HG02759 (cell line): ENCODE measurements around the gene LCP2.
"Not testable (repeated sequence)": the region's sequence is repeated elsewhere in the genome, so short reads cannot be mapped to it uniquely, and the experiment has no call there.

Experiments
- ATAC-seq: cut with Tn5 transposase; IDR thresholded peaks from one replicate; pipeline ENCODE4 v1.9.1; 2021; ENCODE audit warnings: mild to moderate bottlenecking, moderate library complexity; ENCODE audit not compliant: unreplicated experiment

Gene LCP2

DNA sequence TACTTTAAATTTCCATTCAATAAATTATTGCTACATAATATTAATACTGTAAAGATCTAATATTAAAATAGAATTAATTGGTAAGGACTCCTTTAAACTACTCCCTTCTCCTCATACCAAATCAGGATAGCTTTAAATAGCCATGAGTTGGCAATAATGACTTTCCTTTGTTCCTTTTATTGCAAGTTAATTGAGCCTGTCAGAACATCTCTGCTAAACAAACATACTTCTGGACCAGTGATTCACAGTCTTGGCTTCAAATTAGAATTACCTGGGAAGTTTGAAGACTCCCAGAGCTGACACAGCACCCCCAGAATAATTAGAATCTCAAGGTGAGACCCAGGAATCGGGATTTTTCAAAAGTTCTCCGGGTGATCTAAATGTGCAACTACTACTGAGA is 46.1 kb downstream of the LCP2 start:
- ATAC-seq, result no peak

DNA sequence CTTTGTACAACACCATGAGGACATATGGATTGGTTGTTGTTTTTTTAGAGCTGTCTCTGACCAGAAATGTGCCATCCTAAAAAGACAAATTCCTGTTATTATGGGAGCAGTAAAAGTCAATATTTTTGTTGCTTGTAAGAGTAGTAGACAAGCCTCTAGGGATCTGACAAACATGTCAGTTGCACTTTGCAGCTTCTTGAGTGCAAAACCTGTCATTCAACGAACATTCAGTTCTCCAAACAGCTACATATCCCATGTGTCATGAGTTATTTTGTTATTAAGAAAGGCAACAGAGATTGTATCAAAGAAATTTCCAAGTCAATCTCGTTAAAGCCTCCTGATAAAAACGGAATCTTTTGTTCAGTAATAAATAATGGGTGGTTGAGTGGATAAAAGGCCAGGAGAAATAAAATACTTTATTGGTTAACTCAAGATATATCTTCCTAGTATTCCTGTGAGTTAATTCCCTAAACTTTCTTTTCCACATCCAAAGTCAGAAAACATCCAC is 46.7 kb downstream of the LCP2 start:
- no peak for ATAC-seq

DNA sequence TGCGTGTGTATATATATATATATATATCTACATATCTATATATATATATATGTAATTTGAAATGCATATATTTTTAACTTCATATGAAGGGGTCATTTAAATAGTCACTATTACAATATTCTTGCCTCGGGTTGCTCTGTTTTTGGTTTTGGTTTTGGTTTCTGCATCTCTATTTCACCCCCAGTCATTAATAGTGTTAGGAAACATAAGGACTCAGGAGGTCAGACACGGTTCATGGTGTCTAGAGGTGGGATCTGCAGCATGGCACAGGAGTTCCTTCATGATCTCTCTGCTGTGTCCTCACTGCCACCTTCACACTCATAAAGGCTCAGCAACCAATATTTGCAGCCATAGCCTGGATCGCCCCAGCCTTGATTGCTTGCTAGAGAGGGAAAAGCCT is 48.2 kb downstream of the LCP2 start:
- ATAC-seq, result no peak

DNA sequence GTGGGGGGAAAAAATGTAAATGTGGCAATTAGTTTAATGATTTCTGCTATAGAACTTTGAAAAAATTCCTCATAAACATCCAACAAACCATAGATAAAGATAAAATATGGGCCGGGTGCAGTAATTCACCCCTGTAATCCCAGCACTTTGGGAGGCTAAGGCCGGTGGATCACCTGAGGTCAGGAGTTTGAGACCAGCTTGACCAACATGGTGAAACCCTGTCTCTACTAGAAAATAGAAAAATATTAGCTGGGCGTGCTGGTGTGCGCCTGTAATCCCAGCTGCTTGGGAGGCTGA is 48.7 kb downstream of the LCP2 start:
- not testable (repeated sequence) for ATAC-seq

DNA sequence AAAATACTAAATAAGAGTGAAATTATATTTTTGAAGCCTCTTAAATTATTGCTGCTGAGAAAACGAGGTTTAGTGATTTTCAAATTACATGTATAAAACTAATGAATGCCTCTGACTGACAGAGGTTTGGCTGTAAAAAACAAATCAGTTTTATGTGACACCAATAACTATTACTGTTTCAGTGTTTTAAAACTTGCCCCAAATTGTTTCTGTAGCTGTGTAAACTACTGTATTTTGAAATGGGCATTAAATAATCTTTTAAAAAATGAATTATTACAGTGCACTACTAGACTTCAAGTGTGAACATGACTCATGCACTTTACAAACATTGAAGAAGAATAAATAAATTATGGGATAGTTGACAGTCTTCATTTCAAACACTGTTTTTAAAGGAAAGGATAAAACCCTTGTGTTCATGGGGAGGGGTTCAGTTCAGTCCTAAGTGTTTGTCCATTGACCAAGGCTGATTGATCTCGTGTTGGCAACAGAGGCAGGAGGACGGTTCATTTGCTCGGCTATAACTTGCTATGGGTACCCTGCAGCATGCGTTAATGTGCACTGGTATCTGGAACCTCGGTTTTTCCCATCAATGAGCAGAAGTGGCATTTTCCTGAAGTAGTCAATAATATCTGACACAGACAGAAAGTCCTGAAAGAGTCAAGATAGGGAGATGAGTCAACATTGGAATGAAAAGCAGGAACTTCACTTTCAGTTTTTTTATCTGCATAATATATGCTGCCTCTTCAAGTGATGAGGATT is 49.2 kb downstream of the LCP2 start:
- ATAC-seq, result no peak

DNA sequence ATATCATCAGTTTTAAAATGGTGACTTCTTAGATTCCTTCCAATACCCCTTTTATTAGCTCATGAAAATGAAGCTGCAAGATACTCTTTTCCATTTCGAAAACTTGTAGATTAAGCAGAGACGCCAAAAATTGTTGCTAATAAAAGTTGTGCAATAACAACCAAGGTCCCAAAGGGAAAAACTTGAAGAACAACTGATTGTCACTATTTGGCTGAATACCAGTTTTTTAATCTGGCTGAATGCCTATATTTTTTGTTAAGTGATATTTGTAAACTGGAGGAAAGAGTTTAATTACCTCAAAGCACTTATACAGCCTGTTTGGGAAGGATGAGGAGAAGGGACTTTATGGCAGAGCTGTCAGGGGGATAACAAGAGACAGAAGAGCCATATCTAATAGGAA is 50.2 kb downstream of the LCP2 start:
- no peak for ATAC-seq

DNA sequence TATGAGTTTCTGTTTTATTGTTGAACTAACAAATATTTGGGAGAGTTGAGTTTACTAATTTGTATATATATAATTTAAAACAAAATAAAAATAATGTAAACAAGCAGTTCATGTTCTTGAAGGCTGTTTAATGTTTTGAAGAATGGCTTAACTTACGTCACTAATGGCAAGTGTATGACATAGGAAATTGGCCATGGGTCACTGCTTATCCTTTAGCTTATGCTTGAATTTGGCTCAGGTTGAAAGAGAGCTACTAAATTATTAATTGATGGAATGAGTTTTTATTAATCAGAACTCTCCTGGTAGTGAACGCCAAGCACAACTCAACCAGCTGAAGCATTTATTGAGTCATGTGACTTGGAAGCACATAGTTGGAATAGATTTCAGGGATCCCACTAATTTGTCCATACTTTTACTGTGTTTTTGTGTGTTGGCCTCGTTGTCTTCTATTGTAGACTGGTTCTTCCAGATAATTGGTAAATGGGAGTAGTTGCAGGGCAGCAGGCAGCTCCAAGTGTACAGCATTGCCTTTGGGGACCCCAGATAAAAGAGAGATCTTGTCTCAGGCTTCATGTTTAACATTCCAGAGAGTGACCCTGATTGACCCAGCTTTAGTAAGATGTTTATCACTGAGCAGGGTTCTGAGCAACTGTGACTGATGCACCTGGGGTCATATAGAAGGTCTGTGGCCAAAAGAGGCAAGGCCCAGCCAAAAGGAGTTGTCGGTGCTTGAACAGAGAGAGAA is 51.3 kb downstream of the LCP2 start:
- ATAC-seq, result no peak

DNA sequence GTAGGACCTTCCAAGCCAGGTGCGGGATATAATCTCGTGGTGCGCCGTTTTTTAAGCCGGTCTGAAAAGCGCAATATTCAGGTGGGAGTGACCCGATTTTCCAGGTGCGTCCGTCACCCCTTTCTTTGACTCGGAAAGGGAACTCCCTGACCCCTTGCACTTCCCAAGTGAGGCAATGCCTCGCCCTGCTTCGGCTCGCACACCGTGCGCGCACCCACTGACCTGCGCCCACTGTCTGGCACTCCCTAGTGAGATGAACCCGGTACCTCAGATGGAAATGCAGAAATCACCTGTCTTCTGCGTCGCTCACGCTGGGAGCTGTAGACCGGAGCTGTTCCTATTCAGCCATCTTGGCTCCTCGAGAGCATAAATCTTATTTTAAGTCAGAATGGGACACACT is 52.1 kb downstream of the LCP2 start:
- ATAC-seq, result not testable (repeated sequence)

DNA sequence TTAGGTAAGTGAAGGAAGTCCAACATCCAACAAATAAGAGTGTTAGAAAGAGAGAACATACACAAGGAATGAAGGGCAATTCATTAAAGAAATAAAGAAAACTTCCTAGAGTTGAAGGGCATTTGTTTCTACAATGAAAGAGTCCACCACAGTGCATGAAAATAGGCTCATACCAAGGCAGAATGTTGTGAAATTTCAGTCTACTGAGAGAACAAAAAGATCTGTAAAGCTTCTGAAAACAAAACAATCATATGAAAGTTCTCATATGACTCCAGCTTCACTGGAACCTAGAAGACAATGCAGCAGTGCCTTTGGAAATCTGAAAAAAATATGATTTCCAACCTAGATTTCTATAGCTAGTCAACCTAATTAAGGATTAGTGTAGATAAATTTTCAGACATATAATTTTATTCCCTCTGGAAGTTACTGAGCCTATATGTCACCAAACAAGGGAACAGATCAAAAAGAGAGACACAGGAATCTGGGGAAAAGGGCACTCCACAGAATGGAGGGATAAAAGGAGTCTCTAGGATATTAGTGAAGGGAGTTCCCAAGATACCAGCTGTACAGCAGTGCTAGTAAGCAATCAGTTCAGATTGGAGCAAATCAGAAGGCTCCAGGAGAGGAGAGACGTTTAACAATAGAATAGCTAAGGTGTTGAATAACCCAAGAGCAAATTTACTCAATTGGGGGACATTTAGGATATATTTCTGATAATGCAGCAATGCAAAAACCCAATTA is 59.0 kb downstream of the LCP2 start:
- no peak for ATAC-seq

DNA sequence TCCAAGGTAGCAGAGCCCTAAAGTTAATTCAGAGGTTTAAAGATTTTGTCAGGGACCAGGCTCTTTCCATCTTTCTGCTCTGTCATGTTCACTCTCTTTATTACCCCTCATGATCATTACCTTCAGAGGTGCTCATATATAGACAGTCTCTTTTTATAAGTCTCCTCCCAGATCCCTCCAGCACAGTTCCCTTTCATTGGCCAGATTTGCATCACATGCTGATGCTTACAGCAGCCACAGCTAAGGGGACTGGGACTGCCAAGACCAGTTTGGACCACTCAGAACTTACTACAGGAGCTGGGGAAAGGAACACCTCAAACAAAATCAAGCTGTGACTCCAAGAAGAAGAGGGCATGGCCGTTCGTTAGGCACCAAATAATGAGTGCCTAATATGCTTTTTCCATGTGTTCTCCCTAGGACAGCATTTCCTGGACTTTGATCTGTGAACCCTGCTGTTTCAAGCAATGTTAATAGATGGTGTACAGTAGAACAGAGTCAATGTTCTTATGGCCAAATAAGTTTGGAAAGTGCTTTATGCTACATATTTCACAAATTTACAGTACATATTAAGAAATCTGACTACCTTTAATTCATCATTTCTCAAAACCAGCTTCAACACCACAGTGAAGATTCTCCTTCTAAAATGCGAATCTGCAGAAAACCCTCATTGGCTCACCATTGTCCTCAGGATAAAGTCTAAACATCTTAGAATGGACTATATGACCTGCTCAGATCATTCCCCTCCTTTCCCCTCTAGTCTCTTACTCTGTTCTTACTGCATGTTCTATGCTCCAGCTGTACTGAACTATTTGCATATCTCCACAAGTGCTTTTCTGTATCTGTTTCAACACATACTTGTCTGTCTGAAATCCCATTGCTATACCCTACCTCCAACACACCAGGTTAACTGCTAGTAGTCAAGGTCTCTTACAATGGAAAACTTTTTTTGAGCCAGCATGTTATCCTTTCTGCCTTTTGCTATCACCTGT is 61.4 kb downstream of the LCP2 start:
- ATAC-seq, result no peak

DNA sequence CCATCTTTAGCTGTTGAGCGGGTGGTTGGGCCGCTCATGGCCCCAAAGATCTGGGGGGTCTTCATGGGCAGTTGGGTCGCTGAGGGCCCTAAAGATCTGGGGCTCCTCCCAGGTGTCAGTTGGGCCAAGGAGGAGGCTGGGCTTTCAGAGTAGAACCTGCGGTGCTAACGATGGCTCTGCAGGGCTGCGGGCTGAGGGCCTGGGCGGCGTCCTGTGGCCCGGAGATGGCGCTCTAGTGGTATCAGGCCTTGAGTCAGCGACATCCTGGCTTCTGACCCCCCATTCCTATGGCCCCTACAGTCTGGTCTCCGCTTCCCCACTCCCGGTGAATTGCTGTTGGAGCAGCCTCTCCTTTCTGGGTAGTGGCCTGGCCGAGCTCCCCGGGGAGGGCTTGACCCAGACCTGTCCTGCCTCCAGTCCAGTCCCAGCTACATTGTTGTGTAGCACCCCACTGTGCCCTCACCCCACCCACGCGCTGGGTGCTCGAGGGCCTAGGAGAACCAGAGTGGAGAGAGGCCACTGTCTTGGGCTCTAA is 64.2 kb downstream of the LCP2 start:
- no peak for ATAC-seq

DNA sequence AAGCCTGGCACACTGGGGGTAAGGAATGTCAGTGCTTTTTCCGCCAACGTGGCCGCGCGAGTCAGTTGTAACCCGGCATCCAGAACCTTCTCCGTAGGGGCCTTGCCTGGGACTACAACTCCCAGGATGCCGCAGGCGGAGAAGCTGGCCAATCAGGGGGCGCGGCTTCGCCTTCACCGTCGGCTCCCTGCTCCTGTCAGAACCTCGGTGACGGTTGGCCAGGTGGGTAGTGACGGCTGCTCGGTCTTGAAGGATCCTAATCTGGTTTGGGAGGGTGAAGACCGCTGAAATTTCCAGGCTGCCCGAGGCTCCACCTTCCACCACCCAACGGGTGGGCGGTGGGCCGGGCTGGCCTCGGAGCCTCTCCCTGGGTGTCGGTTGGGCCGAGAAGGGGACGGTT is 64.8 kb downstream of the LCP2 start, which contains the start of gene C5orf58:
Gene C5orf58, plus strand, starts transcription at position 200 of the 400 bp plus-strand sequence. CDS start 1,992 bp downstream, outside the sequence.
- ATAC-seq, result no peak

DNA sequence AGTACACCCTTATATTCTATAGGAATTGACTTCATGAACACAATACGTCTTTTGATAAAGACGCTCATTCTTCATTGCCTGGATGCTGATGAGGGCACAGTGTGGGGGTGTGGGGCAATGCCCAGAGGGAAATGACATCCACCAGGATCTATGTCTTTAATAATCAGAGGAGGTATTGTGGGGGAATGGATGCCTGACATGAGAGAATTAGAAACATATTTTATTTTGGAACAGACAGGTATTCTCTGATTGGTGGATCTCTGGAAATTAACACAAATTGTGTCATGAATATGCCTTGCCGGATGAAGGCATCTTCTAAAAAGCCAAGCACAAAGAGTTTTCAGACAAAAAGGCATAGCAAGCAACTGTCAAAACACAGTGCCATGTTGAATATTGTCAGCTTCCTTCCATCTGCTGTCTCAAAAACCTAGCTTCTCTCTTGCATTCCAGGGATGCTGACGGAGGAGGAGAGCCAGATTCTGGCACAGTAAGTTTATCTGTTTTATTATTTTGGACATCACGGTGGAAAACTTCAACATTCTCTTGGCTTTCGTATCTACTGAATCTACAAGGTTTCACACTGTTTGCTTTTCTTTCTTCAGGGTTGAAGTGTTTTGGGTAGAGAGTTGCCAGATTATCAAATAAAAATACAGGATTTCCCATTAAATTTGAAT is 68.7 kb downstream of the LCP2 start:
- no peak for ATAC-seq

DNA sequence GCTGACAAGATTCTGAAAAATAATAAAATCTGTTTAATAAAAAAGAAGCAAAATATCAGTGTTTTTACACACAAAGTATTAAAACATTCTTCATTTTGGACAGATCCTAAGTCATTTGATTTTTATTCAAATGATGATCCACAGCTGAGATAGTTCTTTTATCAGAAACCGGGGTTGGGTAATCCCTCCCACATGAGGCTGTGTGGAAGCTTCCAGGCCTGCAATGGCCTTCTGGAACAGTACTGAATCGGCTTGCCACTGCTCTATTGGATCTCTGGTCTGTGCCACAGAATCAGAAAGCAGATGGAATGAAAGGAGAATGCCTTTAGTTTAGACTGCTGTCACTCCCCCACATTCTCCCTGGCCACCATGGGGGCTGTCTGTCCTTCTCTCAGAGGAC is 70.9 kb downstream of the LCP2 start:
- ATAC-seq, result no peak

DNA sequence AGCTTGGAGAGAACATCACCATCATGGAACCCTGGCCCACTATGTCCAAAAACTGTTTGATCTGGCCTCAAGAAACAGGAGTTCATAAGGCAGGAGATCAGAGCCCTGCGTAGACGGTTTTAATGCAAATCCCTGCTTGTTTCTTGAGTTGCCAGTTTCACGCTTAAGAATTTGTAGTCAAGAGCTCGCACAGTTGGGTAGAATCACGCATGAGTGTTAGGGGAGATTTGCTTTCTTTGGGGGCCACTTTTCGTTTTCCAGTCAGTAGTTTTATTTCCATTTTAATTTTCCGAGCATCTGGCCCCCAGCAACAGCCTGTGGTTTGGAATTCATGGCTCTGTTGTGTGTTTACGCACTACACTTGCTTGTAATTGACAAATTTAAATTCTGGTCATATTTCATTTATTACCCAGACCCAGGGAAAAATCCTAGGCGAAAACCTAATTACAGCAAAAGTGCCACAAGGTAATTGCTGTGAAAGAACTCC is 71.4 kb downstream of the LCP2 start:
- no peak for ATAC-seq

DNA sequence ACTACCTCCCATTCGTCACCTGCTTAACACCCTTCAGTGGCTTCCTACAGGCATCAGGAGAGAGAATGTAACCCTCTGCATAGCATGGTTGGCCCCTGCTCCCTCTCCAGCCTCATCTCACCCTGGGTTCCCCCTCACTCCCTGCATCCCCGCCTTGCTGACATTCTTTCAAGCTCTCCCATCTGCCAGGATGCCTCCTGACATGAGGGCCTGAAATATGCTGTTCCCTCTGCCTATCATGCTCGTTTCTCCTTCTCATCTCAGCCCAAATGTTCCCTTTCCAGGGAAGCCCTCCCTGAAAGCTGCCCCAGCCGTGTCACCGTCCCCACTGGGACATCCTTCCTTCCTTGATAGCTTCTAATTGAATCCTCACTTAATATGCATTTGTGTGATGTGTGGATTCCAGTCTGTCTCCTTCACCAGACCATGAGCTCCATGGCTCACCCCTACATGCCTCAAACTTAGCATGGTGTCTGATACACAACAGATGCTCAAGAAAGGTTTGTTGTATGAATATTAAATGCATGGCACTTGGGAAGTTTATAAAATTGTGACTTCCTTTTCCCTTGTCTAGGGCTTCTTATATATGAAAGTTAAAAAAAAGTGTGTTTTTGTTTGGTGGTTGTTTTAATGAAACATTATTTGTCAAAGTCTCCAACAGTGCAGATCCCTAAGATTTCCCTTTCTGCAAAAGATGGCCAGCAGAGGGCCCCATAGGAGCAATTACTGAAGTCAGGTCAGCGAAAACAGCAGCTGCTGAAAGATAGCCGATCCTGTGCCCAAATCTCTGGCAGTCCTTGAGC is 72.0 kb downstream of the LCP2 start:
- ATAC-seq, result no peak

DNA sequence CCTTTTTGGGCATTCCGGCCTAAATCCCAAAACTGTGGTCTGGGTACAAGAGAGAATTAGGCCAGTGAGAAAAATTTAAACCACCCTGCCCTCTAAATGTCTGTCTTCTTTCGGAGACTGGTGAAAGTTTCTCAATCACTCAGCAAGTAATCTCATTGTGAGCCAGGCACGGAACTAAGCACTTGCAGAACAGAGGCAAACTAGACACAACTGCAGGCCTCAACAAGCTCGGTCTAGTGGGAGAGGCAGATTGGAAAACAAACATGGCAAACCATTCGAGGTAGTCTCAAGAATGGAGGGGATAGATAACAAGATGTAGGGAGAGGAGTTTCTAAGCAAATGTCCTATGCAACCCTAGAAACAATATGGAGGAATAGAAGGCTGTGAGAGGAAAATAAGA is 73.7 kb downstream of the LCP2 start:
- ATAC-seq, result no peak

DNA sequence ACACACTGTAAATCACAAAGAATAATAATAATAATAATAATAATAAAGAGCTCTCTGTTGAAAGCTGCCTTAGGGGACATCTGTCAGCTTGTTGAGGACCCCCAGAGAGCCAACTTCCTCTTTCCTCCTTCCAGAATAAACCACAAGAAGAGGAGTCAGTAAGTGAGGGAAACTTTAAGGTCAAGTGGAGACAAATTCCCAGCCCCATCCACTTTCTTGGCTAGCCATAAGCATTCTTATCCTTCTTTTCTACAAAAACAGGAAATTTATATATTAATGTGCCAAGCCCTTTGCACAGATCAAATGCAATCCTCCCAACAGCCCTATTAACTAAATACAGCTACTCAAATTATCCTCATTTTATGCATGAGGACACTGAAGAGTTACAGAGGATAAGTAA is 74.2 kb downstream of the LCP2 start:
- no peak for ATAC-seq

DNA sequence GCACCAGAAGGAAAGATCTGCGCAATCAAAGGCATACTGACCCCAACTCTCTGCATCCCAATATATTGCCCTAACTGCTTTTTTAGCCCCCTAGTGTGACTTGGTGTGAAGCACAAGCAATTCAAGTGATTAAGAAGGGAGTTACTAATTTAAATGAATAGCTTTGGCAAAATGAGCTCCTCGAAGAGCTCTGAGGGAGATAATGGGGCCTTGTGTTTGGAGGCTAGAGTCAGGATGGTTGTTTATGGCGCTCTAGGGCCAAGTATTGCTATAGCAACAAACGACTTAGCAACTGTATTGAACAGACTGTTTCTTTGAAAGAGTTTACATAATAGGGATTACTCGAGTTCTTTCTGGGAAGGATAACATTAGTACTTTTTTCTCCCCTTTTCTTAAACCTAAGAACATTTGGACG is 76.2 kb downstream of the LCP2 start:
- ATAC-seq, result no peak
